Psoas muscle (tissue), 8 donors: ENCODE measurements around the gene IGSF9B. TPM values are rescaled to one million over a fixed set of nuclear protein-coding genes. Genes with fewer than 3 reads are reported as not detected.

Source experiments
- ATAC-seq, 4 donors: fragments of 200-7000 bp; cut with Tn5 transposase; one replicate each; pipeline ENCODE4 v1.9.1; 2020; ENCODE audit warnings: moderate library complexity in 3 of 4, mild to moderate bottlenecking in 2 of 4
- DNase-seq, 2 donors: peaks; one replicate each; pipeline ENCODE4 v3.0.0-alpha.2; 2020
- H3K27ac ChIP-seq: fragments of 200-600 bp; one replicate; pipeline ENCODE4 v1.8.0; 2022
- H3K27me3 ChIP-seq, 3 donors: fragments of 200-600 bp in 1 of 3; one replicate each; pipeline versions ENCODE4 v1.6.1 to v1.8.0; 2013 to 2022; ENCODE audit warnings: low read length in 2 of 3, mild to moderate bottlenecking in 2 of 3, moderate library complexity in 1 of 3; ENCODE audit not compliant: insufficient read depth in 3 of 3
- H3K36me3 ChIP-seq, 2 donors: fragments of 200-600 bp in 1 of 2; one replicate each; pipeline versions ENCODE4 v1.6.1 to v1.8.0; 2013 to 2022; ENCODE audit warnings: low read depth in 1 of 2, mild to moderate bottlenecking in 1 of 2, moderate library complexity in 1 of 2; ENCODE audit not compliant: insufficient read depth in 1 of 2
- H3K4me1 ChIP-seq: fragments of 200-600 bp; one replicate; pipeline ENCODE4 v1.8.0; 2022
- H3K4me3 ChIP-seq: fragments of 200-600 bp; one replicate; pipeline ENCODE4 v1.8.0; 2022; ENCODE audit warnings: mild to moderate bottlenecking
- H3K9me3 ChIP-seq: fragments of 200-600 bp; one replicate; pipeline ENCODE4 v1.8.0; 2022
- WGBS, 3 donors: extraction: QIAGEN DNeasy Blood & Tissue Kit; methylation state at CpG; one replicate each; pipeline versions ENCODE4 v1.1.6 to v1.1.7; 2013; 5-methylcytosine and 5-hydroxymethylcytosine counted together
- intact Hi-C, 2 donors: fragments of 100-400 bp; cut with DNase I; formaldehyde crosslinking; loops; one replicate each; pipeline versions ENCODE4 v1.11.0 to v1.14.2; 2022
- polyA plus RNA-seq, 3 donors: library from polyadenylated mRNA; stranded (reverse); fragments of 200-250 nt; gene quantifications; one replicate each; pipeline ENCODE4 v1.2.3, GENCODE V29; 2013
- total RNA-seq, 4 donors: library from RNA; stranded (reverse); fragmentation: NEBNext Ultra II Directional in 2 of 4; extraction: Animal tissue kit (Norgen Biotek cat#: 25700) in 2 of 4; gene quantifications; one replicate each; pipeline versions ENCODE4 v1.2.1 to v1.2.4, GENCODE V29; 2021 to 2023
- TF ChIP-seq, protein P1 (sequence below): fragments of 200-600 bp; IDR thresholded peaks from one replicate; pipeline ENCODE4 v1.8.0; 2022; ENCODE audit warnings: antibody characterized with exemption
- donor health status: healthy with polysubstance abuse.
- donor health status: DM: no; HTN: no; CAD: no; lungs with moderate emphysema.
- donor health status: Bipolar disorder and iron deficiency.
- donor health status: healthy.
- donor health status: DM: yes; HTN: yes; CAD: no.
- donor health status: DM: no; HTN: no; CAD: no.
- donor health status: DM: no; HTN: no; CAD: no.
- donor health status: DM: yes; HTN: yes; CAD: no.

The IGSF9B gene
- total and polyA plus RNA-seq, 7 donors = 0.56 to 3.4 (median 0.87) TPM

DNA sequence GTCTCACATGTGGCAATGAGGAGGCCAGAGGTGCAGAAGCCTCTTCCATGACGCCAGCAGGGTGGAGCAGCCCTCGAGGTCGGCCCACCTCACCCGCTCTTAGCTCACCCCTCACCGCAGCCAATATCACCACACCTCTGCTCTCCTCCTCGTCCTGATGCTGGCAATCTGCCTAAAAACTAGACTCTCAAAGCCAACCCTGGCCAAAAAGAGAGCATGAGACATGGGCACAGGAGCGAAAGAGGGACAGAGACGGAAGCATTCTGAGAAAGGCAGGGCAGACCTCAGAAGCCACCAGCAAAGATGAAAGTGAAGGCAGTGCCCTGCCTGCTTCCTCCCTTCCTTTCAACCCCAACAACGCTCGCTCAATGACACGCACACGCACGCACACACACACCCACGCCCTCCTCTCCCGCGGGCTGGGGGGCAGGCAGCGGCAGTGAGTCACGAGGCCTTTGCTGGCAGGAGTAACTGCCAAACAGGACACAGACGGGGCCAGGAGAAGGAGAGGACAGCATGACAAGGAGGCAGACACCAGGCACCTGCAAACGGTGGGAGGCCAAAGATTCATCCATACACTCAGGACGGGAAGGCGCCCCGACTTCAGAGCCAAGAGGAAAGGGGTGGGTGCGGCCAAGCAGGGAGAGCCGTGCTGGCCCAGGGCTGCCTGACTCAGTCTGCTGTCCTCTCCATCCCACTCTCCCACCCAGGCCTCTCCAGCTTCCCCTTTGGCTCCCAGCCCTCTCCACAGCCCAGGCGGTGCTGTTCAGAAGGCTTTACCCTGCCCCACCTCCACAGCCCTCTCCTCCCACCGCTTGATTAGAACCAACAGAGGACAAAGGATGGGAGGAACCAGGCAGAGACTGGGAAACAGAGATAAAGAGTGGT lies 11.4 kb downstream of the IGSF9B start:
- no peaks in the 10 kb centered on the region for H3K9me3 ChIP-seq
- TF ChIP-seq, protein P1, sequence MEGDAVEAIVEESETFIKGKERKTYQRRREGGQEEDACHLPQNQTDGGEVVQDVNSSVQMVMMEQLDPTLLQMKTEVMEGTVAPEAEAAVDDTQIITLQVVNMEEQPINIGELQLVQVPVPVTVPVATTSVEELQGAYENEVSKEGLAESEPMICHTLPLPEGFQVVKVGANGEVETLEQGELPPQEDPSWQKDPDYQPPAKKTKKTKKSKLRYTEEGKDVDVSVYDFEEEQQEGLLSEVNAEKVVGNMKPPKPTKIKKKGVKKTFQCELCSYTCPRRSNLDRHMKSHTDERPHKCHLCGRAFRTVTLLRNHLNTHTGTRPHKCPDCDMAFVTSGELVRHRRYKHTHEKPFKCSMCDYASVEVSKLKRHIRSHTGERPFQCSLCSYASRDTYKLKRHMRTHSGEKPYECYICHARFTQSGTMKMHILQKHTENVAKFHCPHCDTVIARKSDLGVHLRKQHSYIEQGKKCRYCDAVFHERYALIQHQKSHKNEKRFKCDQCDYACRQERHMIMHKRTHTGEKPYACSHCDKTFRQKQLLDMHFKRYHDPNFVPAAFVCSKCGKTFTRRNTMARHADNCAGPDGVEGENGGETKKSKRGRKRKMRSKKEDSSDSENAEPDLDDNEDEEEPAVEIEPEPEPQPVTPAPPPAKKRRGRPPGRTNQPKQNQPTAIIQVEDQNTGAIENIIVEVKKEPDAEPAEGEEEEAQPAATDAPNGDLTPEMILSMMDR = no peak
- WGBS, 3 donors = 56 to 60% (median 58%) methylated on average over 23 to 27 of the region's 27 CpGs
- no peak overlapping the region for H3K27ac ChIP-seq
- peaks cover 11% of the 10 kb centered on the region for H3K4me1 ChIP-seq
- H3K4me3 ChIP-seq = no peak overlapping the region
- ATAC-seq (peak; percentile 11 to 63 (median 54)), DNase-seq (peak in 1 of 2 donors; percentile 68)
- H3K36me3 ChIP-seq = no peaks in the 10 kb centered on the region
- H3K27me3 ChIP-seq = no peaks in the 10 kb centered on the region
- intact Hi-C loops = no loop called here

DNA sequence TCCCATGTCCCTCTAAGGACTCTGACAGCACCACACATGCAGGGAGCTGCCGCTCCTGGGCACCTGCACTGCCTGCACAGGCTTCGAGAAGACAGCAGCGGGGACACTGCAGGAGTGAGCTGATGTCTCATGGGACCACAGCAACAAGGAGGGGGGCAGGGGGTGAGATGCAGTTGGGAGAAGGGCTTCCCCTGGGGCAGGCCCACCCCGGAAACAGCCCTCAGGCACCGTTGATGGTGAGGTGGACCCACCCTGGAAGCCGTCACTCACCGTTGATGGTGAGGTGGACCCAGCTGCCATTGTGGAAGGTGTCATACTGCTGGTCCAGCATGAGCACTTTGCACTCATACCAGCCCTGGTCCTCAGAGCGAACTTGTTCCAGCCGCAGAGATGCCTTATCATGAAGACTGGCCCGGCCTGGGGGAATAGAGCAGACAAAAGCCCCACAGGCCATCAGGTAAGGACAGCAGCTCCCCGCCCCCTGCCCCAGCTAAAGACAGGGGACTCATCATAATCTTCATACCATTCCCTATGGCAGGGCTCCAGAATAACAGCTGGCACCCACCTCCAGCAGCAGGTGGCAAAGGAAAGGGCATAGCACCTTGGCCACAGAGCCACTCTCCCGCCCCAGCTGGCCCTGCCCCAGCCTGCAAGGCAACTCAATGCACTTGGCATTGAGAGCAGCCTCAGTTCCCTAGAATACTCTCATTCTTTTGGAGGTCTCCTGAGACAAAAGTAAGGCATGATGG lies 12.6 kb downstream of the IGSF9B start:
- no peaks in the 10 kb centered on the region for H3K9me3 ChIP-seq
- ATAC-seq = no peak
- WGBS, 3 donors = 80 to 89% (median 85%) methylated on average over 12 of the region's 12 CpGs
- H3K4me3 ChIP-seq = no peak overlapping the region
- TF ChIP-seq, protein P1 = no peak
- H3K27ac ChIP-seq = no peak overlapping the region
- no peaks in the 10 kb centered on the region for H3K36me3 ChIP-seq
- no peaks in the 10 kb centered on the region for H3K4me1 ChIP-seq
- H3K27me3 ChIP-seq = no peaks in the 10 kb centered on the region
- intact Hi-C loops = no loop called here
- DNase-seq = peak in 1 of 2 donors; percentile 38

DNA sequence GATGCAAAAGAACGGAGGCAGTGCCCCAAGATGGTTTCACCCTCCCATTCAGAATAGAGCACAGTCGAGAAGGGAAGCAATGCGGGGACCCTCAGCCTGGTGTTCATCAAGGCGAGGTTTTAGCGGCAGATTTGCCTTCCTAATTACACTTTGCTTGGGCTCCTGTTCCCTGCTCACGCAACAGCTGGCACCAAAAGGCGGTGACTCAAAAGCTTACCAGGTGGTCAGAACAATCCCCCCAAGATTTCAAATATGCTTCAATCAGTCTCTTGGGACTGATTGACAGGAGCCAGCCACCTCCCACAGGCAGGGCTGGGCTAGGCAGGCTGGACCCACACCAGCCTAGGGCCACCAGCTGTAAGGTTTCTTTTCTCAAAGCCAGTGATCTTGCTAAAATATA lies 14.2 kb downstream of the IGSF9B start:
- DNase-seq (no peak), ATAC-seq (no peak)
- 66% methylated on average over 7 of the region's 7 CpGs for WGBS, 3 donors
- H3K36me3 ChIP-seq = peaks cover 0 to 12% of the 10 kb centered on the region in 2 donors
- H3K9me3 ChIP-seq = no peaks in the 10 kb centered on the region
- no peaks in the 10 kb centered on the region for H3K27me3 ChIP-seq
- H3K4me3 ChIP-seq = no peak overlapping the region
- TF ChIP-seq, protein P1 = no peak
- intact Hi-C loops = no loop called here
- H3K4me1 ChIP-seq = no peaks in the 10 kb centered on the region
- H3K27ac ChIP-seq = no peak overlapping the region

DNA sequence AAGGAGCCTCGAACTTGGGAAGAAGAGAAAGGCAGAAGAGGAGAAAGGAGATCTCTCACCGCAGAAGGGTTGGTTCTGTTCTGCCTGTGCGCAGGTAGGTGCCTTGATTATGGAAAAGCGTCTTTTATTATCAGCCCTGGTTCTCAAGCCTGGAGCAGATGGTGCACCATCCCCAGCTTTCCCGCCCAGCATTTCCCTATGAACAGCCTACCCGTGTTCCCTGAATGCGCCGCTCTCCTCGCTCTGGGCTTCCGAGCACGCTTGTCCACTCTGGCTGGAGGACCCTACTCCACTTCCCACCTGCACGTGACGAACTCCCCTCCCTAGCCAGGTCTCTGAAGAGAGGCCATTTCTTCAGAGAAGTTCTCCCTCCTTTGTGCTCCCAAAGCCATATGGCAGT lies 15.2 kb downstream of the IGSF9B start:
- TF ChIP-seq, protein P1 = no peak

More for the DNA sequence above, 15.2 kb downstream of the IGSF9B start:
- no peak for DNase-seq
- peaks cover 0 to 12% of the 10 kb centered on the region in 2 donors for H3K36me3 ChIP-seq
- H3K9me3 ChIP-seq = no peaks in the 10 kb centered on the region
- no peak overlapping the region for H3K4me3 ChIP-seq
- H3K4me1 ChIP-seq = no peaks in the 10 kb centered on the region
- intact Hi-C loops = no loop called here
- 89 to 92% (median 89%) methylated on average over 13 of the region's 13 CpGs for WGBS, 3 donors
- ATAC-seq = no peak
- H3K27me3 ChIP-seq = no peaks in the 10 kb centered on the region
- no peak overlapping the region for H3K27ac ChIP-seq
